Stimulated activated CD8-positive, alpha-beta memory T cell treated with anti-CD3 and anti-CD28 coated beads, Interleukin-15, amount 100 ng/mL, for 48 hours (primary cell): ENCODE data around the gene ARHGAP35.

Source experiments
- DNase-seq, 2 donors: peaks; one replicate each; pipeline ENCODE4 v3.0.0-alpha.2; 2020; ENCODE audit warnings: low read depth in 2 of 2

Gene ARHGAP35

GRCh38 chr19:46902402-46902766, 41.6 kb downstream of the ARHGAP35 start:
- no peak for DNase-seq

DNA sequence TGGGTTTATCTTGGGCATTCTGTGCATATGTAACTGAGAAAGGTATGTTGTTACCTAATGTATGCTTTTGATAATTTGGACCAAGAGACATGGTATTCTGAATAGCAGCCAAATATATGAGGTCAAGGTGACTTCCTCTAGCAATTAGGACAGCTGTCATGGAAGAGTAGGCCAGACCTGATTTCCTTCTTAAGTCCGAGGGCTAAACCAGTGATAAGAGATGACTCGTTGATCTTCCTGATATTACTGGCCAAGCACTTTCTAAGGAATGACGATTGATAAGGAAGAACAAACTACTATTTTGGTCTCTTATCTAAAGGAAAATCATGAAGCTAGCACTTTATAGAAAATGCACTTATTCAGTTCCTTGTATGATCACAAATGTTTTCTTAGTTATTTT, 42.7 kb downstream of the ARHGAP35 start:
- no peak for DNase-seq

GRCh38 chr19:46904114-46905060, 43.6 kb downstream of the ARHGAP35 start:
- no peak for DNase-seq

- DNase-seq: no peak
Observed at GRCh38 chr19:46906221-46906620, 45.4 kb downstream of the ARHGAP35 start.

DNA sequence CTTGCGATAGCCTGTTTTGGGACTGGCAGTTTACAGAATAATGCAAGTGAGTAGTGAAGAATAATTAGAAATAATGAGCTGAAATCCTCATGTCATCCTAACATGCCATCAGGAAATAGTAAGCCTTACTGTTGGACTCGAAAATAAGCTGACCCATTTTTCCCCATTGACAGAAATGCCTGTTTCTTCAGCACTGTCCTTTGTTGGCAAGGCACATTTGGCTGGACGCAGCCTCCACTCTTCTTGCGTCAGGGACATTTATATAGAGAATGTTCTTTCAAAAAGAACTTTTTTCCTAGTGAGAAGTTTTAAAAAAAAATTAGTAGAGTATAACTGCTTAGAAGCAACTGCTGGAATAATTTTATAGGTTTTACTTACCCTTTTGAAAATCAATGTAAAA, 47.1 kb downstream of the ARHGAP35 start:
- no peak for DNase-seq

GRCh38 chr19:46909356-46909755, 48.6 kb downstream of the ARHGAP35 start:
- DNase-seq: no peak
